Measurements from ENCODE around the gene NFE2L3.
"Not testable (repeated sequence)": the region's sequence is repeated elsewhere in the genome, so short reads cannot be mapped to it uniquely, and the experiment has no call there.

NFE2L3 gene

GRCh38 chr7:26185131-26185843, 33.3 kb downstream of the NFE2L3 start:
- no peak for DNase-seq (ENCODE audit: low read depth in 1 of 2, low spot score in 1 of 2)

GRCh38 chr7:26185844-26186180, 33.8 kb downstream of the NFE2L3 start:
- no peak for DNase-seq (ENCODE audit: low read depth in 1 of 2, low spot score in 1 of 2)

- DNase-seq (ENCODE audit: low read depth in 1 of 2, low spot score in 1 of 2) = no peak
Observed at GRCh38 chr7:26186364-26187311, 34.6 kb downstream of the NFE2L3 start.

- DNase-seq (ENCODE audit: low read depth in 1 of 2, low spot score in 1 of 2) = no peak
Observed at GRCh38 chr7:26187380-26188205, 35.6 kb downstream of the NFE2L3 start.

- DNase-seq (ENCODE audit: low read depth in 1 of 2, low spot score in 1 of 2) = no peak
Observed at GRCh38 chr7:26188206-26188956, 36.4 kb downstream of the NFE2L3 start.

GRCh38 chr7:26188957-26189541, 37.1 kb downstream of the NFE2L3 start:
- no peak for DNase-seq (ENCODE audit: low read depth in 1 of 2, low spot score in 1 of 2)

- no peak for DNase-seq (ENCODE audit: low read depth in 1 of 2, low spot score in 1 of 2)
Observed at GRCh38 chr7:26189697-26190096, 37.7 kb downstream of the NFE2L3 start.

GRCh38 chr7:26190417-26190869, 38.4 kb downstream of the NFE2L3 start:
- no peak for DNase-seq (ENCODE audit: low read depth in 1 of 2, low spot score in 1 of 2)

- DNase-seq (ENCODE audit: low read depth in 1 of 2, low spot score in 1 of 2) = no peak
Observed at GRCh38 chr7:26191233-26191973, 39.4 kb downstream of the NFE2L3 start.

- no peak for DNase-seq (ENCODE audit: low read depth in 1 of 2, low spot score in 1 of 2)
Observed at GRCh38 chr7:26191974-26192479, 40.0 kb downstream of the NFE2L3 start.

GRCh38 chr7:26192485-26193087, 40.6 kb downstream of the NFE2L3 start:
- no peak for DNase-seq (ENCODE audit: low read depth in 1 of 2, low spot score in 1 of 2)

- DNase-seq (ENCODE audit: low read depth in 1 of 2, low spot score in 1 of 2) = no peak
Observed at GRCh38 chr7:26193432-26194207, 41.6 kb downstream of the NFE2L3 start.

- not testable (repeated sequence) for DNase-seq (ENCODE audit: low read depth in 1 of 2, low spot score in 1 of 2)
Observed at GRCh38 chr7:26194764-26195163, 42.8 kb downstream of the NFE2L3 start.

- no peak for DNase-seq (ENCODE audit: low read depth in 1 of 2, low spot score in 1 of 2)
Observed at GRCh38 chr7:26195182-26195581, 43.2 kb downstream of the NFE2L3 start.

GRCh38 chr7:26195867-26196657, 44.1 kb downstream of the NFE2L3 start:
- DNase-seq (ENCODE audit: low read depth in 1 of 2, low spot score in 1 of 2) = no peak

GRCh38 chr7:26197153-26198115, 45.4 kb downstream of the NFE2L3 start:
- DNase-seq (ENCODE audit: low read depth in 1 of 2, low spot score in 1 of 2) = no peak

All from activated T-helper 1 cell treated with anti-CD3 and anti-CD28 coated beads, Interleukin-2, amount 50 U/mL, for 16 hours (primary cell).